ENCODE measurements around the gene ANGPTL7.

- no peak for TF ChIP-seq CTCF (conservative IDR thresholded peaks at IDR 0.05; ENCODE audit: low read depth, low read length)
- TF ChIP-seq EZH2 (IDR thresholded peaks at IDR 0.05; ENCODE audit: borderline replicate concordance, low read depth, low read length, poor library complexity, severe bottlenecking), result no peak
Observed at GRCh38 chr1:11144570-11145256, 44.4 kb upstream of the ANGPTL7 start.

Data from A673 (cell line).